GM19193 (cell line): ENCODE measurements around the gene TIAM2.

Experiments
- POLR2A ChIP-seq: IDR thresholded peaks from 4 replicates; pipeline ENCODE4 v1.6.1; 2011; ENCODE audit not compliant: insufficient read depth, insufficient read length; ENCODE audit errors: extremely low read depth

Gene TIAM2

GRCh38 chr6:155216312-155217046 is 221.4 kb downstream of the TIAM2 start:
- no peak for TF ChIP-seq POLR2A

GRCh38 chr6:155219299-155219698 is 224.2 kb downstream of the TIAM2 start:
- no peak for TF ChIP-seq POLR2A

GRCh38 chr6:155219858-155220301 is 224.8 kb downstream of the TIAM2 start:
- no peak for TF ChIP-seq POLR2A

GRCh38 chr6:155221086-155221485 is 226.0 kb downstream of the TIAM2 start:
- TF ChIP-seq POLR2A, result no peak

GRCh38 chr6:155222506-155222905 is 227.4 kb downstream of the TIAM2 start:
- no peak for TF ChIP-seq POLR2A

GRCh38 chr6:155223646-155224451 is 228.7 kb downstream of the TIAM2 start:
- TF ChIP-seq POLR2A, result no peak

GRCh38 chr6:155224618-155225017 is 229.5 kb downstream of the TIAM2 start:
- no peak for TF ChIP-seq POLR2A

- TF ChIP-seq POLR2A, result no peak
Measured at GRCh38 chr6:155227046-155227445, 231.9 kb downstream of the TIAM2 start.

GRCh38 chr6:155228546-155229166 is 233.5 kb downstream of the TIAM2 start:
- TF ChIP-seq POLR2A, result no peak

GRCh38 chr6:155232848-155233247 is 237.7 kb downstream of the TIAM2 start:
- TF ChIP-seq POLR2A, result no peak

- no peak for TF ChIP-seq POLR2A
Measured at GRCh38 chr6:155234167-155234566, 239.1 kb downstream of the TIAM2 start.

GRCh38 chr6:155234687-155235086 is 239.6 kb downstream of the TIAM2 start:
- TF ChIP-seq POLR2A, result no peak

GRCh38 chr6:155235087-155235486 is 240.0 kb downstream of the TIAM2 start:
- TF ChIP-seq POLR2A, result no peak

- TF ChIP-seq POLR2A, result no peak
Measured at GRCh38 chr6:155237613-155238012, 242.5 kb downstream of the TIAM2 start.

- TF ChIP-seq POLR2A, result no peak
Measured at GRCh38 chr6:155240905-155241600, 245.9 kb downstream of the TIAM2 start.
